H1 (cell line): ENCODE measurements around the gene OMP. TPM values are rescaled to one million over a fixed set of nuclear protein-coding genes. Genes with fewer than 3 reads are reported as not detected.

ENCODE experiments used
- RXRA ChIP-seq: IDR thresholded peaks from 2 replicates; pipeline ENCODE4 v1.6.1; 2011; ENCODE audit warnings: low read depth, mild to moderate bottlenecking, low read length, moderate library complexity; ENCODE audit not compliant: insufficient read depth
- TAF1 ChIP-seq: IDR thresholded peaks from 2 replicates; pipeline ENCODE4 v1.6.1; 2011; ENCODE audit warnings: mild to moderate bottlenecking, low read depth, low read length
- polyA plus RNA-seq, 7 experiments: library from polyadenylated mRNA; depleted of rRNA in 3 of 7; stranded (reverse) in 5 of 7; unstranded in 2 of 7; fragments of >200 nt in 5 of 7; fragments of 200-250 nt in 2 of 7; gene quantifications; 1 replicate in 5 of 7; 2 replicates in 1 of 7; 4 replicates in 1 of 7; pipeline versions ENCODE4 v1.2.1 to v1.2.3, GENCODE V29; 2011 to 2013; ENCODE audit warnings: missing spikeins in 2 of 7, mixed read lengths in 2 of 7
- total RNA-seq: library from RNA; stranded (reverse); fragmentation: NEBNext Ultra II Directional; extraction: Animal tissue kit (Norgen Biotek cat#: 25700); gene quantifications from 2 replicates; pipeline ENCODE4 v1.2.1, GENCODE V29; 2021

Gene OMP
- total and polyA plus RNA-seq, 2 of the 8 experiments (the other 6 are each of a cell fraction or from before 2014, with no cell fraction given): not detected

DNA sequence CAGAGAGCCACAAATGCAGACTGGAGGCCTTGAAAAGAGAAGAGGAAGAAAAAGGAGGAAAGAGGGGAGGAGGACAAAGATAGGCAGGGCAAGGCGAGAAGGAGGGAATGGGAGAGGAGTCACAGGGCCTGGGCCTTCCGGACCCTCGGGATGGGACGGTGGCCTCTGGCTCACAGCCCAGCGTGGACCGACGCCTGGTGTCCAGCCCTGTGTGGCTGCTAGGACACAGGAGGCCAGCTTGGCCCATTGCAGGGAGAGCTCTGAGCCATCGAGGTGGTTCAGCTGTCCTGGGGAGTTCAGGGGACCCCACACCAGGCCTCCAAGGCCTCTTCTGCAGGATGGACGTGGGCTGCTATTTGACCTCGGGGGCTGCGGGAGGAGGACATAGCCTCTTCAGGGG is 34.8 kb downstream of the OMP start (continued):
- TF ChIP-seq TAF1 (no peak), RXRA (no peak)
